ENCODE data around the gene LRRC55.
"Not testable (repeated sequence)": the region's sequence is repeated elsewhere in the genome, so short reads cannot be mapped to it uniquely, and the experiment has no call there.

DNA sequence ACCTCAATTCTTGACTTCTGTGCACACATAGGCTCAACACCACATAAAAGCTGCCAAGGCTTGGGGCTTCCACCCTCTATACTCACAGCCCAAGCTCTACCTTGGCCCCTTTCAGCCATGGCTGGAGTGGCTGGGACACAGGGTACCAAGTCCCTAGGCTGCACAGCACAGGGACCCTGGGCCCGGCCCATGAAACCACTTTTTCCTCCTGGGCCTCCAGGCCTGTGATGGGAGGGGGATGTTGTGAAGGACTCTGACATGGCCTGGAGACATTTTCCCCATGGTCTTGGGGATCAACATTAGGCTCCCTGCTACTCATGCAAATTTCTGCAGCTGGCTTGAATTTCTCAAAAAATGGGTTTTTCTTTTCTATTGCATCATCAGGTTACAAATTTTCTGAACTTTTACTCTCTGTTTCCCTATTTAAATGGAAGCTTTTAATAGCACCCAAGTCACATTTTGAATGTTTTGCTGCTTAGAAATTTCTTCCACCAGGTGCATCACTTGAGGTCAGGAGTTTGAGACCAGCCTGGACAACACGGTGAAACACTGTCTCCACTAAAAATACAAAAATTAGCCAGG, 11.9 kb upstream of the LRRC55 start:
- TF ChIP-seq ZNF473 (tag by site-specific recombination; IDR thresholded peaks at IDR 0.05); ZNF121 (tag by site-specific recombination; IDR thresholded peaks at IDR 0.05); YY1 (tag by site-specific recombination; IDR thresholded peaks at IDR 0.05); ZEB2 (tag by site-specific recombination; IDR thresholded peaks at IDR 0.05); ZNF341 (tag by site-specific recombination; IDR thresholded peaks at IDR 0.05; ENCODE audit: low read depth); ZNF433 (tag by site-specific recombination; IDR thresholded peaks at IDR 0.05; ENCODE audit: low read depth); ZNF335 (tag by site-specific recombination; conservative IDR thresholded peaks at IDR 0.05); REST (tag by site-specific recombination; IDR thresholded peaks at IDR 0.05); ZSCAN18 (tag by site-specific recombination; IDR thresholded peaks at IDR 0.05); ZNF23 (tag by site-specific recombination; IDR thresholded peaks at IDR 0.05; ENCODE audit: borderline replicate concordance); GLIS1 (tag by site-specific recombination; IDR thresholded peaks at IDR 0.05); SCRT2 (tag by site-specific recombination; IDR thresholded peaks at IDR 0.05); ZBTB17 (tag by site-specific recombination; IDR thresholded peaks at IDR 0.05): not testable (repeated sequence)
- TF ChIP-seq, protein P1, sequence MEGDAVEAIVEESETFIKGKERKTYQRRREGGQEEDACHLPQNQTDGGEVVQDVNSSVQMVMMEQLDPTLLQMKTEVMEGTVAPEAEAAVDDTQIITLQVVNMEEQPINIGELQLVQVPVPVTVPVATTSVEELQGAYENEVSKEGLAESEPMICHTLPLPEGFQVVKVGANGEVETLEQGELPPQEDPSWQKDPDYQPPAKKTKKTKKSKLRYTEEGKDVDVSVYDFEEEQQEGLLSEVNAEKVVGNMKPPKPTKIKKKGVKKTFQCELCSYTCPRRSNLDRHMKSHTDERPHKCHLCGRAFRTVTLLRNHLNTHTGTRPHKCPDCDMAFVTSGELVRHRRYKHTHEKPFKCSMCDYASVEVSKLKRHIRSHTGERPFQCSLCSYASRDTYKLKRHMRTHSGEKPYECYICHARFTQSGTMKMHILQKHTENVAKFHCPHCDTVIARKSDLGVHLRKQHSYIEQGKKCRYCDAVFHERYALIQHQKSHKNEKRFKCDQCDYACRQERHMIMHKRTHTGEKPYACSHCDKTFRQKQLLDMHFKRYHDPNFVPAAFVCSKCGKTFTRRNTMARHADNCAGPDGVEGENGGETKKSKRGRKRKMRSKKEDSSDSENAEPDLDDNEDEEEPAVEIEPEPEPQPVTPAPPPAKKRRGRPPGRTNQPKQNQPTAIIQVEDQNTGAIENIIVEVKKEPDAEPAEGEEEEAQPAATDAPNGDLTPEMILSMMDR (tag by site-specific recombination; IDR thresholded peaks at IDR 0.05) = not testable (repeated sequence)
